HEK293 (cell line): ENCODE measurements around the gene ZNF480.
"Not testable (repeated sequence)": the region's sequence is repeated elsewhere in the genome, so short reads cannot be mapped to it uniquely, and the experiment has no call there.

Source experiments
- CTCF ChIA-PET: fragments of 350-600 bp; formaldehyde crosslinking; extraction: SDS; loops from one replicate; lab custom pipeline; 2021; ENCODE audit warnings: antibody characterized with exemption; lab: Yijun Ruan, JAX
- POLR2A ChIA-PET: fragments of 300-600 bp; formaldehyde crosslinking; extraction: SDS; loops from one replicate; lab custom pipeline; 2020; ENCODE audit warnings: antibody characterized with exemption, inconsistent platforms; lab: Yijun Ruan, JAX
- H3K27ac ChIP-seq: fragments of 200-500 bp; sonication (Bioruptor generic); 2 replicates; pipeline ENCODE4 v1.5.1; 2014; ENCODE audit warnings: low read depth, low read length, control low read depth, inconsistent platforms; ENCODE audit errors: extremely low read depth
- H3K36me3 ChIP-seq, 2 experiments: fragments of 200-500 bp in 1 of 2; sonication (Bioruptor generic) in 1 of 2; 1 replicate in 1 of 2; 2 replicates in 1 of 2; pipeline ENCODE4 v1.5.1; 2014 to 2017; ENCODE audit warnings: inconsistent platforms in 2 of 2, low read length in 2 of 2; ENCODE audit not compliant: control insufficient read depth in 2 of 2, insufficient read depth in 1 of 2
- H3K4me1 ChIP-seq: fragments of 200-500 bp; sonication (Bioruptor generic); 2 replicates; pipeline ENCODE4 v1.5.1; 2014; ENCODE audit warnings: mild to moderate bottlenecking, low read length, inconsistent platforms; ENCODE audit not compliant: control insufficient read depth, insufficient read depth
- H3K4me3 ChIP-seq: 2 replicates; pipeline ENCODE4 v1.5.1; 2011; ENCODE audit warnings: low read depth, mild to moderate bottlenecking, control low read depth, low read length, moderate library complexity
- H3K9me3 ChIP-seq: fragments of 200-500 bp; sonication (Bioruptor generic); 2 replicates; pipeline ENCODE4 v1.5.1; 2014; ENCODE audit warnings: low read depth, low read length, inconsistent platforms; ENCODE audit not compliant: control insufficient read depth, insufficient read depth
- GFI1B ChIP-seq: fragments of 450-650 bp; formaldehyde crosslinking; IDR thresholded peaks from 2 replicates; pipeline ENCODE4 v1.5.1; 2016; ENCODE audit warnings: missing biosample characterization, missing genetic modification characterization
- SP3 ChIP-seq: fragments of 450-650 bp; formaldehyde crosslinking; IDR thresholded peaks from 2 replicates; pipeline ENCODE4 v1.5.1; 2016; ENCODE audit warnings: missing biosample characterization, missing genetic modification characterization
- TRIM28 ChIP-seq: IDR thresholded peaks from 2 replicates; pipeline ENCODE4 v1.6.1; 2011; ENCODE audit warnings: low read length, control low read depth, borderline replicate concordance
- ZBTB1 ChIP-seq: fragments of 450-650 bp; formaldehyde crosslinking; IDR thresholded peaks from 2 replicates; pipeline ENCODE4 v1.5.1; 2016; ENCODE audit warnings: missing biosample characterization, missing genetic modification characterization
- ZBTB17 ChIP-seq: fragments of 450-650 bp; formaldehyde crosslinking; IDR thresholded peaks from 2 replicates; pipeline ENCODE4 v1.5.1; 2016; ENCODE audit warnings: missing biosample characterization, missing genetic modification characterization
- ZBTB8A ChIP-seq: fragments of 450-650 bp; formaldehyde crosslinking; IDR thresholded peaks from 2 replicates; pipeline ENCODE4 v1.5.1; 2016; ENCODE audit warnings: missing biosample characterization, missing genetic modification characterization
- ZFP37 ChIP-seq: fragments of 450-650 bp; formaldehyde crosslinking; IDR thresholded peaks from 2 replicates; pipeline ENCODE4 v1.5.1; 2016; ENCODE audit warnings: missing biosample characterization, missing genetic modification characterization
- ZNF211 ChIP-seq: fragments of 450-650 bp; formaldehyde crosslinking; IDR thresholded peaks from 2 replicates; pipeline ENCODE4 v1.5.1; 2016; ENCODE audit warnings: low read depth, missing biosample characterization, missing genetic modification characterization
- ZNF248 ChIP-seq: fragments of 450-650 bp; formaldehyde crosslinking; IDR thresholded peaks from 2 replicates; pipeline ENCODE4 v1.5.1; 2017; ENCODE audit warnings: missing biosample characterization, missing genetic modification characterization
- ZNF335 ChIP-seq: fragments of 450-650 bp; formaldehyde crosslinking; conservative IDR thresholded peaks from 2 replicates; pipeline ENCODE4 v1.5.1; 2016; ENCODE audit warnings: missing biosample characterization, missing genetic modification characterization
- ZNF362 ChIP-seq: fragments of 450-650 bp; formaldehyde crosslinking; IDR thresholded peaks from 2 replicates; pipeline ENCODE4 v1.5.1; 2016; ENCODE audit warnings: missing biosample characterization, missing genetic modification characterization
- ZNF398 ChIP-seq: fragments of 450-650 bp; formaldehyde crosslinking; IDR thresholded peaks from 2 replicates; pipeline ENCODE4 v1.5.1; 2017; ENCODE audit warnings: missing biosample characterization, missing genetic modification characterization
- ZNF555 ChIP-seq: fragments of 450-650 bp; formaldehyde crosslinking; conservative IDR thresholded peaks from 2 replicates; pipeline ENCODE4 v1.5.1; 2017; ENCODE audit warnings: missing biosample characterization, mild to moderate bottlenecking, missing genetic modification characterization, inconsistent platforms
- ZNF654 ChIP-seq: fragments of 450-650 bp; formaldehyde crosslinking; IDR thresholded peaks from 2 replicates; pipeline ENCODE4 v1.5.1; 2016; ENCODE audit warnings: low read depth, missing biosample characterization, missing genetic modification characterization
- ZNF792 ChIP-seq: fragments of 450-650 bp; formaldehyde crosslinking; IDR thresholded peaks from 2 replicates; pipeline ENCODE4 v1.5.1; 2016; ENCODE audit warnings: missing biosample characterization, missing genetic modification characterization
- ZNF837 ChIP-seq: fragments of 450-650 bp; formaldehyde crosslinking; IDR thresholded peaks from 2 replicates; pipeline ENCODE4 v1.5.1; 2016; ENCODE audit warnings: missing biosample characterization, missing genetic modification characterization

Gene ZNF480

GRCh38 chr19:52336117-52336790, 39.3 kb downstream of the ZNF480 start, which contains the start of gene ZNF610 (continued):
- TF ChIP-seq ZNF248 (tag by site-specific recombination) (no peak), ZNF362 (tag by site-specific recombination) (0 out of 2 replicates have a peak, but pooled peaks have one; percentile 21), SP3 (tag by site-specific recombination) (peak; percentile 64), TRIM28 (no peak), ZNF837 (tag by site-specific recombination) (no peak), ZNF555 (tag by site-specific recombination) (no peak)

GRCh38 chr19:52336791-52337381, 39.9 kb downstream of the ZNF480 start:
- Histone ChIP-seq H3K4me1 (no peaks in the 10 kb centered on the region), H3K4me3 (peak overlapping the region; percentile 46), H3K27ac (no peak overlapping the region), H3K36me3 (no peaks in the 10 kb centered on the region), H3K9me3 (no peaks in the 10 kb centered on the region; the same call in 1 of the 2 replicates)
- TF ChIP-seq ZBTB8A (tag by site-specific recombination): no peak
- TF ChIP-seq ZBTB1 (tag by site-specific recombination): no peak
- TF ChIP-seq ZNF792 (tag by site-specific recombination): no peak
- TF ChIP-seq ZNF398 (tag by site-specific recombination): 0 out of 2 replicates have a peak, but pooled peaks have one; percentile 22
- POLR2A ChIA-PET: no interaction called here
- CTCF ChIA-PET: interaction anchor here (0.8 kb wide), 1 partner anchor 8 kb away, joined by 3 read pairs; no protein-coding TSS in a partner anchor

GRCh38 chr19:52339022-52339421, 42.1 kb downstream of the ZNF480 start:
- POLR2A ChIA-PET, CTCF ChIA-PET, H3K4me1 ChIP-seq, H3K36me3 ChIP-seq, H3K4me3 ChIP-seq, H3K9me3 ChIP-seq, H3K27ac ChIP-seq: not testable (repeated sequence)

GRCh38 chr19:52343548-52343947, 46.6 kb downstream of the ZNF480 start:
- Histone ChIP-seq H3K9me3 (no peaks in the 10 kb centered on the region; the same call in 1 of the 2 replicates), H3K4me3 (no peak overlapping the region)
- TF ChIP-seq ZNF335 (tag by site-specific recombination) (peak; percentile 28; the same call in 1 of the 2 replicates), ZFP37 (tag by site-specific recombination) (no peak), ZNF654 (tag by site-specific recombination) (peak; percentile 35), ZBTB17 (tag by site-specific recombination) (no peak), GFI1B (tag by site-specific recombination) (no peak), ZNF211 (tag by site-specific recombination) (no peak)
- TF ChIP-seq, all 188 proteins: peak for 2
- Histone ChIP-seq H3K27ac (no peak overlapping the region), H3K4me1 (no peaks in the 10 kb centered on the region), H3K36me3 (no peaks in the 10 kb centered on the region)
- CTCF ChIA-PET: interaction anchor here (0.6 to 1.3 kb wide), 4 partner anchors 10 to 364 kb away, joined by 3 to 4 read pairs (median 4); no protein-coding TSS in a partner anchor
- POLR2A ChIA-PET: interaction anchor here (0.7 kb wide), 1 partner anchor 248 kb away, joined by 3 read pairs; no protein-coding TSS in a partner anchor
